GM12875 (cell line): ENCODE data around the gene GTPBP10.

ENCODE experiments used
- H3K4me3 ChIP-seq: one replicate; pipeline ENCODE4 v1.5.1; 2011; ENCODE audit warnings: low read depth, low read length, control low read depth
- TF ChIP-seq, protein P1 (sequence below): IDR thresholded peaks from 2 replicates; pipeline ENCODE4 v1.5.1; 2011; ENCODE audit warnings: low read depth, mild to moderate bottlenecking, control low read depth, inconsistent platforms, low read length, moderate library complexity, borderline replicate concordance; ENCODE audit not compliant: insufficient read depth

GTPBP10 gene, protein sequence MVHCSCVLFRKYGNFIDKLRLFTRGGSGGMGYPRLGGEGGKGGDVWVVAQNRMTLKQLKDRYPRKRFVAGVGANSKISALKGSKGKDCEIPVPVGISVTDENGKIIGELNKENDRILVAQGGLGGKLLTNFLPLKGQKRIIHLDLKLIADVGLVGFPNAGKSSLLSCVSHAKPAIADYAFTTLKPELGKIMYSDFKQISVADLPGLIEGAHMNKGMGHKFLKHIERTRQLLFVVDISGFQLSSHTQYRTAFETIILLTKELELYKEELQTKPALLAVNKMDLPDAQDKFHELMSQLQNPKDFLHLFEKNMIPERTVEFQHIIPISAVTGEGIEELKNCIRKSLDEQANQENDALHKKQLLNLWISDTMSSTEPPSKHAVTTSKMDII

DNA sequence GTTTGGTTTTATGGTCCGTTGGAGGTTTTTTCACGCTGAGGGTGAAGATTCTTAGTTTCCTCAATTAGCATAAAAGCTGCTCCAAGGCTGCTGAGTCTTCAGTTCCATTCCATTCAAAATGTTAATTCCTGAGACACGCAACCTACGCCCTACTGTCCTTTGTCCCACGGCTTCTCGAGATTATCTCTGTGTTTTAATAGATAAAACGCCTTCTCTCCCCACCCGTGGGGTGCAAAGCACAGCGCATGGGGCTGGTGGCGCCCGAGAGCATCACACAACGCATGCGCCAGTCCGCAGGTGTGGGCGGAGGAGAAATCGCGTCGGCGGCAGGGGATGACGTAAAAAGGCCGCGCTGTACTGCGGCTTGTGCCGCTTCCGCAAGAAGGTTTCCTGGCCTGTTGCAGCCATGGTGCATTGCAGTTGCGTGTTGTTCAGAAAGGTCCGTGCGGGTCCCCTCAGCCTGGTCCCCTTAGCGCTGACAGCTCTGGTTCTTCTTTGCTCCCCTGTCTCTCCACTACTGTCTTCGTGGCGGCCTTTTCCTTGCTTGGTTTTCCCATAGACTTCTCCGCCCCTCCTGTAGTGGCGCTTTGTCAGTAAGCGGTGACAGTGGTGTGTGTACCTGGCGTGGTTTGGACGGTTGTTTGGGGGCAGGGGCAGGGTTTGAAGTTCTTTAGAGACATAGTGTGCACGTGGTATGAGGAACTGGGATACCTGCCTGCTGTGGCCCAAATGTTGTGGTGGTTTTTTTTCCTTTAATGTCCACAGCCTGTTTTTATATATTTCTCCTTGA is at the start of gene GTPBP10:
Gene GTPBP10, plus strand, starts transcription at position 381 of the 790 bp plus-strand sequence. Its CDS starts 26 bp downstream, at position 407.
- H3K4me3 ChIP-seq: peak within 1 kb of the TSS; percentile 69
- TF ChIP-seq, protein P1, sequence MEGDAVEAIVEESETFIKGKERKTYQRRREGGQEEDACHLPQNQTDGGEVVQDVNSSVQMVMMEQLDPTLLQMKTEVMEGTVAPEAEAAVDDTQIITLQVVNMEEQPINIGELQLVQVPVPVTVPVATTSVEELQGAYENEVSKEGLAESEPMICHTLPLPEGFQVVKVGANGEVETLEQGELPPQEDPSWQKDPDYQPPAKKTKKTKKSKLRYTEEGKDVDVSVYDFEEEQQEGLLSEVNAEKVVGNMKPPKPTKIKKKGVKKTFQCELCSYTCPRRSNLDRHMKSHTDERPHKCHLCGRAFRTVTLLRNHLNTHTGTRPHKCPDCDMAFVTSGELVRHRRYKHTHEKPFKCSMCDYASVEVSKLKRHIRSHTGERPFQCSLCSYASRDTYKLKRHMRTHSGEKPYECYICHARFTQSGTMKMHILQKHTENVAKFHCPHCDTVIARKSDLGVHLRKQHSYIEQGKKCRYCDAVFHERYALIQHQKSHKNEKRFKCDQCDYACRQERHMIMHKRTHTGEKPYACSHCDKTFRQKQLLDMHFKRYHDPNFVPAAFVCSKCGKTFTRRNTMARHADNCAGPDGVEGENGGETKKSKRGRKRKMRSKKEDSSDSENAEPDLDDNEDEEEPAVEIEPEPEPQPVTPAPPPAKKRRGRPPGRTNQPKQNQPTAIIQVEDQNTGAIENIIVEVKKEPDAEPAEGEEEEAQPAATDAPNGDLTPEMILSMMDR: peak; percentile 78

DNA sequence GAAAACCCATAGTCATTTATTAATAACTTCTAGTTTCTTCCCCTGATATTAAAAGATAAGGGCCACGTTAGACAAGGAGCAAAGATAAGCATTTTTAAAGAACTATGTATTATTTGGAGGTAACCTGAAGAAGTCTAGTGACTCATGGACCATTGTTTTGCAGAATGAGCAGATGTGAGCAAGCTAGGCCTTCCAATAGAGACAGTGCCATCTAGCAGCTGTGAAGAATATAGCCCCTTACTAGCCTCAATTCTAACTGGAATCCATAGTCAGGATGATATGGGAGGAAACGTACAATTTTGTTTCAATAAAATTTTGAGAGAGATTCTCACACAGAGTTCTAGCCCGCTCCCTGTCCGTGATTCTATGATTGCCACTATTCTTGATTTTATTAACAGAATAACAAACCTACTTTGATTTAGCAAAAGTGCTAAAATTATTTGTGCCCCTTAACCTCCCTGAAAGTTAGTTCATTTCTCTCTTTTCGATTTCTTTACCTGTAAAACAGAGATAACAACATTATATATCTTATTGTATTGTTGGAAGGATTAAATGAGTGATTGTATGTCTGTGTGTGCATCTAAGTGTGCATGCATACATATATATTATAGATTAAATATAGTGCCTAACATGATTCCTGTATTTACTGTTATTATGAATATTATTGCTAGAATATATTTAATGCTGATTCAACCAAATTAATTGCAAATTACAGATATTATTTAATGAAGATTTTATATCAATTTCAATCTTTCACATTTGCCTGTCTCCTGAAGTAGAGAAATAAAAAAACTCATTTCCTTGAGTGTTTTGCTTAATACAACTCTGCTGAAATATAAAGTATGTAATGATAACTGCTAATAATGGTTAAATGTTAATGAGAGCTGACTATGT is 48.1 kb upstream of the GTPBP10 start:
- TF ChIP-seq, protein P1: peak; percentile 49; the same call in 1 of the 2 replicates
- H3K4me3 ChIP-seq: no peak overlapping the region

DNA sequence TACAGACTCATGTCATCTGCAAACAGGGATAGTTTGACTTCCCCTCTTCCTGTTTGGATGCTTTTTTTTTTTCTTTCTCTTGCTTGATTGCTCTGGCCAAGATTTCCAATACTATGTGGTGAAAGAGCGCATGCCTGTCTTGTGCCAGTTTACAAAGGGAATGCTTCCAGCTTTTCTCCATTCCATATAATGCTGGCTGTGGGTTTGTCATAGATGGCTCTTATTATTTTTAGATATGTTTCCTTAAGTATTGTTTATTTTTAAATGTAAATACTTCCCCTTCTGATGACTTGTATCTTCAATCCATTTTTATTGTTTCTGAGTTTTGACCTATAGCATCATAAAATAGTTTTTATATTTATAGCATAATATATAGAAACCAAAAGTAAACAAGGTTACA is 43.3 kb upstream of the GTPBP10 start:
- H3K4me3 ChIP-seq: no peak overlapping the region
- TF ChIP-seq, protein P1: no peak

DNA sequence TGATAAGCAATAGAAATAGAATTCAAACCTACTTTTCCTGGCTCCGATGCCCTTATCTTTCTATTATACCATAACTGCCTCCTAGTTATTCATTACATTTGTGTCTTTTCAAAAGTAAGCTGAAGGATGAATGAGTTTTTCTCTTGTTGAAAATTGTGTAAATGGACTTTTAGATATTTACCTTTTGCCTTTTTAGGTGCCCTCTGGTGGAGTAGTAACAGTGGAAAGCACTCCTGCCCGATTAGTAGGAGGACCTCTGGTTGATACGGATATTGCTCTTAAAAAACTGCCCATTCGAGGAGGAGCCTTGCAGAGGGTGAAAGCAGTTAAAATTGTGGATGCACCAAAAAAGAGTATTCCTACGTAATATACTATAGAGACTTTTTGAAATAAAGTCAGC is 36.6 kb upstream of the GTPBP10 start:
- H3K4me3 ChIP-seq: no peak overlapping the region
- TF ChIP-seq, protein P1: no peak

DNA sequence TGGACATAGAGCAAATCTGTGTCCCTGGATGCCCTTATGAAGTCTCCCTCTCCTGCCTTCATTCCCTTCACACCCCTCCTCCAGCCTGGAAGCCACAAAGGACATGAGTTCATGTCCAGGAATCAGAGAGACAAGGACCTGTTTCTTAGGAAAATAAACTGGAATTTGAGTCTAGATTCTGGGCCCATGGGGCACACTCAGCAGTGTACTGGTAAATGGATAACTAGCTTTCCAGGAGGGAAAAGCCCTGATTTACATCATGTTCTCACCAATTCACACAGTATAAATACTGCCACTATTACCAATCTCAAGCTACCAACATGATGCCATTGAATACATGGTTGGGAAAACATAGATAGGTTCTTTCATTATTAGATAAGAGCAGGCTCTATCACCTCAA is 35.3 kb upstream of the GTPBP10 start:
- no peak overlapping the region for H3K4me3 ChIP-seq
- TF ChIP-seq, protein P1: no peak

DNA sequence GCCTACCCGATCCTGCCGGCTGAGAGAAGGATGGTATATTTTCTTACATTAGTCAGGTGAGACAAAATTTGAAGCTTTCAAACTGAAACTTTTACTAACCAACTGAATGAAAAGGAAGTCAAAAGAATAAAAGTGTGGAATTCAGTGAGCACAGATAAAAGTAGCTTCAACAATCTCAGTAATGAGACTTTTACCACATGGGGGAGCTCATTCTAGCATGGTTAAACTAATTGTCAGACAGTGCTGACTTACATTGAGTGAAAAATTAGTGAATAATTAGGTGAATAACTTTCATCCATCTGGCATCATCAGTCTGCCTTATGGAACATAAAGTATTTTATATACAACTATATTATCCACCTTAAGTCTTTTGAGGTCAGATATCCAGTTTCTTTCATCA is 33.8 kb upstream of the GTPBP10 start:
- no peak overlapping the region for H3K4me3 ChIP-seq
- TF ChIP-seq, protein P1: no peak
